ENCODE measurements around the gene C9orf50. TPM values are rescaled to one million over a fixed set of nuclear protein-coding genes. Genes with fewer than 3 reads are reported as not detected.

Gene C9orf50
- total and polyA plus RNA-seq, 2 experiments from 2014 or later: 2.5 to 2.9 TPM

- no peak overlapping the region for H3K4me3 ChIP-seq
- DNase-seq (ENCODE audit: low read depth in 1 of 2, low spot score in 1 of 2): no peak
- TF ChIP-seq CTCF (IDR thresholded peaks at IDR 0.05; ENCODE audit: low read depth, low read length): no peak
- no peaks in the 10 kb centered on the region for H3K27me3 ChIP-seq
- no peaks in the 10 kb centered on the region for H3K9me3 ChIP-seq (ENCODE audit: low read depth)
- H3K4me1 ChIP-seq (ENCODE audit: low read depth): peaks cover 17% of the 10 kb centered on the region
- no peak overlapping the region for H3K27ac ChIP-seq
- H3K36me3 ChIP-seq: no peaks in the 10 kb centered on the region
Observed at GRCh38 chr9:129567329-129567728, 53.6 kb downstream of the C9orf50 start.

- no peaks in the 10 kb centered on the region for H3K36me3 ChIP-seq
- no peaks in the 10 kb centered on the region for H3K9me3 ChIP-seq (ENCODE audit: low read depth)
- no peak for DNase-seq (ENCODE audit: low read depth in 1 of 2, low spot score in 1 of 2)
- H3K27me3 ChIP-seq: no peaks in the 10 kb centered on the region
- no peak for TF ChIP-seq CTCF (IDR thresholded peaks at IDR 0.05; ENCODE audit: low read depth, low read length)
- H3K27ac ChIP-seq: no peak overlapping the region
- no peak overlapping the region for H3K4me3 ChIP-seq
- H3K4me1 ChIP-seq (ENCODE audit: low read depth): peaks cover 22% of the 10 kb centered on the region
Observed at GRCh38 chr9:129566563-129567266, 54.2 kb downstream of the C9orf50 start.

GRCh38 chr9:129562917-129563316, 58.0 kb downstream of the C9orf50 start:
- Histone ChIP-seq H3K9me3 (ENCODE audit: low read depth) (no peaks in the 10 kb centered on the region), H3K27me3 (no peaks in the 10 kb centered on the region), H3K36me3 (no peaks in the 10 kb centered on the region), H3K4me1 (ENCODE audit: low read depth) (peaks cover 37% of the 10 kb centered on the region), H3K27ac (no peak overlapping the region), H3K4me3 (no peak overlapping the region)
- no peak for DNase-seq (ENCODE audit: low read depth in 1 of 2, low spot score in 1 of 2)
- no peak for TF ChIP-seq CTCF (IDR thresholded peaks at IDR 0.05; ENCODE audit: low read depth, low read length)

- no peak overlapping the region for H3K27ac ChIP-seq
Observed at GRCh38 chr9:129562514-129562913, 58.4 kb downstream of the C9orf50 start.

More at GRCh38 chr9:129562514-129562913, 58.4 kb downstream of the C9orf50 start:
- Histone ChIP-seq H3K27me3 (no peaks in the 10 kb centered on the region), H3K9me3 (ENCODE audit: low read depth) (no peaks in the 10 kb centered on the region), H3K4me3 (no peak overlapping the region), H3K36me3 (no peaks in the 10 kb centered on the region), H3K4me1 (ENCODE audit: low read depth) (peaks cover 41% of the 10 kb centered on the region)
- no peak for TF ChIP-seq CTCF (IDR thresholded peaks at IDR 0.05; ENCODE audit: low read depth, low read length)
- DNase-seq (ENCODE audit: low read depth in 1 of 2, low spot score in 1 of 2): no peak

Other genes with a start within 250 kb of the C9orf50 start
- gene NTMT1, start 5.1 kb upstream of the C9orf50 start, total RNA-seq: 35.2 and 36.1 TPM in 2 replicates
- gene NTMT1, start 5.1 kb upstream of the C9orf50 start, polyA plus RNA-seq: 77.6 and 86.0 TPM in 2 replicates
- 23.9 and 24.0 TPM in 2 replicates for gene ASB6, start 21.1 kb upstream of the C9orf50 start, total RNA-seq
- 15.0 and 25.2 TPM in 2 replicates for gene ASB6, start 21.1 kb upstream of the C9orf50 start, polyA plus RNA-seq
- 1.6 and 10.2 TPM in 2 replicates for gene PRRX2, start 44.5 kb upstream of the C9orf50 start, total RNA-seq
- 3.0 and 9.5 TPM in 2 replicates for gene PRRX2, start 44.5 kb upstream of the C9orf50 start, polyA plus RNA-seq
- 1.4 and 1.9 TPM in 2 replicates for gene PTGES, start 131.9 kb upstream of the C9orf50 start, total RNA-seq
- gene PTGES, start 131.9 kb upstream of the C9orf50 start, polyA plus RNA-seq: 3.0 and 4.6 TPM in 2 replicates
- gene TOR1B, start 182.1 kb upstream of the C9orf50 start, total RNA-seq: 15.5 and 18.0 TPM in 2 replicates
- gene TOR1B, start 182.1 kb upstream of the C9orf50 start, polyA plus RNA-seq: 12.7 and 16.4 TPM in 2 replicates
- gene TOR1A, start 203.0 kb upstream of the C9orf50 start, total RNA-seq: 28.2 and 39.4 TPM in 2 replicates
- 33.5 and 35.2 TPM in 2 replicates for gene TOR1A, start 203.0 kb upstream of the C9orf50 start, polyA plus RNA-seq
- gene C9orf78, start 214.2 kb upstream of the C9orf50 start, total RNA-seq: 31.1 and 66.5 TPM in 2 replicates
- 56.5 and 65.5 TPM in 2 replicates for gene C9orf78, start 214.2 kb upstream of the C9orf50 start, polyA plus RNA-seq
- gene USP20, start 214.4 kb upstream of the C9orf50 start, total RNA-seq: 36.7 and 47.3 TPM in 2 replicates
- gene USP20, start 214.4 kb upstream of the C9orf50 start, polyA plus RNA-seq: 32.7 and 43.4 TPM in 2 replicates